HepG2 (cell line): ENCODE measurements around the gene UBAC2. TPM values are rescaled to one million over a fixed set of nuclear protein-coding genes. Genes with fewer than 3 reads are reported as not detected.

Experiments
- CTCF ChIP-seq: sonication (generic); formaldehyde crosslinking; IDR thresholded peaks from 2 replicates; pipeline ENCODE4 v1.5.0; 2020; ENCODE audit warnings: mild to moderate bottlenecking, missing genetic modification reagents, moderate library complexity
- EP300 ChIP-seq, 3 experiments: sonication (generic) in 1 of 3; formaldehyde crosslinking in 1 of 3; IDR thresholded peaks; 2 replicates each; pipeline versions ENCODE4 v1.5.1 to v1.6.1; 2011 to 2020; ENCODE audit warnings: low read depth in 2 of 3, low read length in 2 of 3, borderline replicate concordance in 1 of 3, improper control_type of control experiment in 1 of 3, mild to moderate bottlenecking in 1 of 3, missing genetic modification reagents in 1 of 3, moderate library complexity in 1 of 3
- GATAD2A ChIP-seq: IDR thresholded peaks from 2 replicates; pipeline ENCODE4 v1.6.1; 2016
- ISL2 ChIP-seq: sonication (generic); formaldehyde crosslinking; IDR thresholded peaks from 2 replicates; pipeline ENCODE4 v1.5.0; 2020; ENCODE audit warnings: missing genetic modification reagents
- LCORL ChIP-seq, 2 experiments: fragments of 450-650 bp in 1 of 2; sonication (generic) in 1 of 2; formaldehyde crosslinking in 1 of 2; IDR thresholded peaks; 2 replicates each; pipeline versions ENCODE4 v1.5.0 to v1.6.1; 2017 to 2020; ENCODE audit warnings: antibody characterized with exemption in 1 of 2, missing genetic modification reagents in 1 of 2
- REST ChIP-seq, 2 experiments: IDR thresholded peaks; 2 replicates each; pipeline ENCODE4 v1.6.1; 2011 to 2012; ENCODE audit warnings: low read length in 2 of 2, borderline replicate concordance in 1 of 2, low read depth in 1 of 2, mild to moderate bottlenecking in 1 of 2, moderate library complexity in 1 of 2
- SETDB1 ChIP-seq: sonication (generic); formaldehyde crosslinking; IDR thresholded peaks from 2 replicates; pipeline ENCODE4 v1.5.1; 2020; ENCODE audit warnings: missing genetic modification reagents, mild to moderate bottlenecking, borderline replicate concordance
- TARDBP ChIP-seq: sonication (generic); formaldehyde crosslinking; IDR thresholded peaks from 2 replicates; pipeline ENCODE4 v1.8.0; 2022; ENCODE audit warnings: mild to moderate bottlenecking, missing genetic modification reagents
- TEAD2 ChIP-seq: sonication (generic); formaldehyde crosslinking; IDR thresholded peaks from 2 replicates; pipeline ENCODE4 v1.9.0; 2021; ENCODE audit warnings: missing genetic modification reagents
- ZHX1 ChIP-seq: sonication (generic); formaldehyde crosslinking; IDR thresholded peaks from 2 replicates; pipeline ENCODE4 v1.8.1; 2022; ENCODE audit warnings: low read depth, mild to moderate bottlenecking, missing genetic modification reagents
- ZNF12 ChIP-seq: sonication (generic); formaldehyde crosslinking; IDR thresholded peaks from 2 replicates; pipeline ENCODE4 v1.5.0; 2020; ENCODE audit warnings: missing genetic modification reagents
- ZNF350 ChIP-seq: sonication (generic); formaldehyde crosslinking; IDR thresholded peaks from 2 replicates; pipeline ENCODE4 v1.4.0; 2020; ENCODE audit warnings: mild to moderate bottlenecking, low read depth, missing genetic modification reagents, borderline replicate concordance
- ZNF652 ChIP-seq: IDR thresholded peaks from 2 replicates; pipeline ENCODE4 v1.6.1; 2016; ENCODE audit warnings: low read depth, borderline replicate concordance
- ZNF724P ChIP-seq: sonication (generic); formaldehyde crosslinking; IDR thresholded peaks from 2 replicates; pipeline ENCODE4 v1.8.0; 2022; ENCODE audit warnings: missing genetic modification reagents, borderline replicate concordance
- ZNF816 ChIP-seq: sonication (generic); formaldehyde crosslinking; IDR thresholded peaks from 2 replicates; pipeline ENCODE4 v1.8.0; 2022; ENCODE audit warnings: missing genetic modification reagents, mild to moderate bottlenecking, borderline replicate concordance
- polyA plus RNA-seq, 8 experiments: library from polyadenylated mRNA; depleted of rRNA in 3 of 8; stranded (reverse) in 7 of 8; unstranded in 1 of 8; fragments of >200 nt; fragmentation: Illumina TruSeq in 4 of 8; extraction: Trizol in 4 of 8; gene quantifications; 2 replicates each; pipeline versions ENCODE4 v1.2.1 to v1.2.3, GENCODE V29; 2011 to 2016; ENCODE audit warnings: low read depth in 4 of 8, missing spikeins in 1 of 8, mixed read lengths in 1 of 8; ENCODE audit not compliant: insufficient read depth in 1 of 8
- total RNA-seq, 5 experiments: library from RNA; depleted of rRNA; stranded (reverse); fragments of >200 nt; fragmentation: Illumina TruSeq; extraction: Trizol; gene quantifications; 2 replicates each; pipeline ENCODE4 v1.2.3, GENCODE V29; 2016; ENCODE audit warnings: low read depth in 1 of 5
- TF ChIP-seq, protein P1 (sequence below): sonication (generic); formaldehyde crosslinking; IDR thresholded peaks from 2 replicates; pipeline ENCODE4 v1.5.0; 2020; ENCODE audit warnings: missing genetic modification reagents, mild to moderate bottlenecking, borderline replicate concordance
- TF ChIP-seq, protein P2 (sequence below): sonication (generic); formaldehyde crosslinking; IDR thresholded peaks from 2 replicates; pipeline ENCODE4 v1.8.1; 2023; ENCODE audit warnings: mild to moderate bottlenecking, missing genetic modification reagents

UBAC2 gene
- total and polyA plus RNA-seq, 2 of the 13 experiments (the other 11 are each of a cell fraction or from before 2014, with no cell fraction given) = 61.3 to 80.8 TPM

DNA sequence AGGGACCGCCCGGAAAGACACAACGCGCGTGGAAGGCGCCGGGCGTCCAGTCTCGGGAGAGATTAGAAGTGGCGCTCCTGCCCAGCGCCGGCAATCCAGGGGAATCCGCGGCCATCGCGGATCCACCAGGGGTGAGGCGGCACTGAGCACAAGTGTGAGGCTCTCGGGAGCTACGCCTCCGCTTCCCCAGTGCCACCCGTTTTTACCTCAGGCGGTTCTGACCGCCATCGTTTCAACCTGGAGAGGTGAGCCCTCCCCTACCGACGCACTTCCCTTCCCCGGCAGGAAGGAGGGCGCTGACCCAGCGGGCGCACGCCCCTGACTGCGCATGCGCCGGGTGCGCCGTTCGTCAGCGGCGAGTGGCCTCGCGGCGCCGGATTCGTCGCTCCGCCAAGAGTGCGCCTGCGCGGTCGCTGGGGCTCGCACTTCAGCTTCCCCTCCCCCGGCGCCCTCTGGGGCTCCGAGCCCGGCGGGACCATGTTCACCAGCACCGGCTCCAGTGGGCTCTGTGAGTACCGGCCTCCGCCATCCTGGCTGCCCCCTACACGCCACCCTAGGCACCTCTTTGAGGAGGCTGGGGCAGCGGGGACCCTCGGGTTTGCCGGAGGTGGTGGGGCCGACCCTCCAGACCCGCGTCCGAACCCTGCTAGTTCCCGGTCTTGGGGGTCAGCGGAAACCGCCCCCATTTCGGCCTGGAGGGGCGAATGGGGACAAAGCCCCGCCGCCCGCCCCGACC lies at the start of gene UBAC2 (continued):
- TF ChIP-seq, protein P1, sequence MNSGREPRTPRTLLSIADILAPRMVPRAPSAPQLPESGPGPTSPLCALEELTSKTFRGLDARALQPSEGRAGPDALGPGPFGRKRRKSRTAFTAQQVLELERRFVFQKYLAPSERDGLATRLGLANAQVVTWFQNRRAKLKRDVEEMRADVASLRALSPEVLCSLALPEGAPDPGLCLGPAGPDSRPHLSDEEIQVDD (CRISPR knock-in tag) = no peak
- no peak for TF ChIP-seq SETDB1 (CRISPR knock-in tag)
- no peak for TF ChIP-seq TEAD2
- TF ChIP-seq ZNF12 (CRISPR knock-in tag) = peak; percentile 22; the same call in 1 of the 2 replicates
- no peak for TF ChIP-seq LCORL (IDR thresholded peaks at IDR 0.05)
- peak; percentile 54 for TF ChIP-seq LCORL (CRISPR knock-in tag; IDR thresholded peaks at IDR 0.05)
- peak; percentile 39; the same call in 1 of the 2 replicates for TF ChIP-seq ZNF350 (CRISPR knock-in tag)
- TF ChIP-seq EP300 (IDR thresholded peaks at IDR 0.05; ENCODE audit: low read depth in 2 of 2, low read length in 2 of 2) = 0 out of 4 replicates have a peak, but pooled peaks of 1 of the 2 experiments have one; percentile 2
- no peak for TF ChIP-seq EP300 (CRISPR knock-in tag; IDR thresholded peaks at IDR 0.05; ENCODE audit: borderline replicate concordance)
- TF ChIP-seq ZNF652 (CRISPR knock-in tag) = no peak
- TF ChIP-seq TARDBP (CRISPR knock-in tag) = 0 out of 2 replicates have a peak, but pooled peaks have one; percentile 32
- TF ChIP-seq ZHX1 (CRISPR knock-in tag) = no peak
- no peak for TF ChIP-seq ZNF724P (CRISPR knock-in tag)
- peak; percentile 52; the same call in 1 of the 2 replicates for TF ChIP-seq ISL2 (CRISPR knock-in tag)
- 0 out of 2 replicates have a peak, but pooled peaks have one; percentile 11 for TF ChIP-seq CTCF
- TF ChIP-seq, protein P2, sequence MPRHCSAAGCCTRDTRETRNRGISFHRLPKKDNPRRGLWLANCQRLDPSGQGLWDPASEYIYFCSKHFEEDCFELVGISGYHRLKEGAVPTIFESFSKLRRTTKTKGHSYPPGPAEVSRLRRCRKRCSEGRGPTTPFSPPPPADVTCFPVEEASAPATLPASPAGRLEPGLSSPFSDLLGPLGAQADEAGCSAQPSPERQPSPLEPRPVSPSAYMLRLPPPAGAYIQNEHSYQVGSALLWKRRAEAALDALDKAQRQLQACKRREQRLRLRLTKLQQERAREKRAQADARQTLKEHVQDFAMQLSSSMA (CRISPR knock-in tag) = peak; percentile 96
- TF ChIP-seq ZNF816 = peak; percentile 68
- TF ChIP-seq GATAD2A (CRISPR knock-in tag) = no peak; the same call in 1 of the 2 replicates
- 0 out of 4 replicates have a peak, but pooled peaks of 1 of the 2 experiments have one; percentile 43 for TF ChIP-seq REST (IDR thresholded peaks at IDR 0.05; ENCODE audit: borderline replicate concordance in 1 of 2, low read depth in 1 of 2, low read length in 2 of 2)
